ENCODE measurements around the gene ZNF496.
"Not testable (repeated sequence)": the region's sequence is repeated elsewhere in the genome, so short reads cannot be mapped to it uniquely, and the experiment has no call there.

Gene ZNF496

GRCh38 chr1:247297263-247298123, 34.2 kb downstream of the ZNF496 start:
- no peak overlapping the region for H3K4me2 ChIP-seq (ENCODE audit: low read length)
- H3K4me1 ChIP-seq (ENCODE audit: control insufficient read depth, insufficient read depth, low read length): peaks cover 9% of the 10 kb centered on the region
- peaks cover 22% of the 10 kb centered on the region for H3K36me3 ChIP-seq (ENCODE audit: insufficient read depth, low read length)
- no peaks in the 10 kb centered on the region for H3K27me3 ChIP-seq (ENCODE audit: control insufficient read depth, insufficient read depth, low read length)
- H3K9ac ChIP-seq (ENCODE audit: low read depth, low read length): no peak overlapping the region
- no peaks in the 10 kb centered on the region for H3K9me3 ChIP-seq (replicated peaks; ENCODE audit: low read length)
- no peak overlapping the region for H3K4me3 ChIP-seq (ENCODE audit: low read length)

- Histone ChIP-seq H3K9ac (ENCODE audit: low read depth, low read length) (no peak overlapping the region), H3K9me3 (replicated peaks; ENCODE audit: low read length) (no peaks in the 10 kb centered on the region), H3K27me3 (ENCODE audit: control insufficient read depth, insufficient read depth, low read length) (no peaks in the 10 kb centered on the region), H3K4me3 (ENCODE audit: low read length) (no peak overlapping the region), H3K4me2 (ENCODE audit: low read length) (no peak overlapping the region), H3K4me1 (ENCODE audit: control insufficient read depth, insufficient read depth, low read length) (peaks cover 9% of the 10 kb centered on the region), H3K36me3 (ENCODE audit: insufficient read depth, low read length) (peaks cover 14% of the 10 kb centered on the region)
Measured at GRCh38 chr1:247296599-247297180, 35.0 kb downstream of the ZNF496 start.

- peaks cover 10% of the 10 kb centered on the region for H3K36me3 ChIP-seq (ENCODE audit: insufficient read depth, low read length)
Measured at GRCh38 chr1:247295746-247296145, 35.9 kb downstream of the ZNF496 start.

GRCh38 chr1:247295274-247295684, 36.4 kb downstream of the ZNF496 start:
- Histone ChIP-seq H3K27me3 (ENCODE audit: control insufficient read depth, insufficient read depth, low read length) (no peaks in the 10 kb centered on the region), H3K4me1 (ENCODE audit: control insufficient read depth, insufficient read depth, low read length) (peaks cover 9% of the 10 kb centered on the region), H3K4me2 (ENCODE audit: low read length) (no peak overlapping the region), H3K9ac (ENCODE audit: low read depth, low read length) (no peak overlapping the region), H3K36me3 (ENCODE audit: insufficient read depth, low read length) (peaks cover 5% of the 10 kb centered on the region), H3K4me3 (ENCODE audit: low read length) (no peak overlapping the region), H3K9me3 (replicated peaks; ENCODE audit: low read length) (no peaks in the 10 kb centered on the region)

More at GRCh38 chr1:247295746-247296145, 35.9 kb downstream of the ZNF496 start:
- Histone ChIP-seq H3K9me3 (replicated peaks; ENCODE audit: low read length) (no peaks in the 10 kb centered on the region), H3K27me3 (ENCODE audit: control insufficient read depth, insufficient read depth, low read length) (no peaks in the 10 kb centered on the region), H3K4me3 (ENCODE audit: low read length) (no peak overlapping the region), H3K4me1 (ENCODE audit: control insufficient read depth, insufficient read depth, low read length) (peaks cover 9% of the 10 kb centered on the region), H3K9ac (ENCODE audit: low read depth, low read length) (no peak overlapping the region), H3K4me2 (ENCODE audit: low read length) (no peak overlapping the region)

GRCh38 chr1:247294282-247294681, 37.4 kb downstream of the ZNF496 start:
- H3K36me3 ChIP-seq (ENCODE audit: insufficient read depth, low read length): no peaks in the 10 kb centered on the region
- no peak overlapping the region for H3K4me3 ChIP-seq (ENCODE audit: low read length)
- H3K4me1 ChIP-seq (ENCODE audit: control insufficient read depth, insufficient read depth, low read length): peaks cover 9% of the 10 kb centered on the region
- no peak overlapping the region for H3K4me2 ChIP-seq (ENCODE audit: low read length)
- no peaks in the 10 kb centered on the region for H3K9me3 ChIP-seq (replicated peaks; ENCODE audit: low read length)
- H3K27me3 ChIP-seq (ENCODE audit: control insufficient read depth, insufficient read depth, low read length): no peaks in the 10 kb centered on the region
- H3K9ac ChIP-seq (ENCODE audit: low read depth, low read length): no peak overlapping the region

GRCh38 chr1:247293047-247293446, 38.6 kb downstream of the ZNF496 start:
- no peaks in the 10 kb centered on the region for H3K9me3 ChIP-seq (replicated peaks; ENCODE audit: low read length)
- H3K27me3 ChIP-seq (ENCODE audit: control insufficient read depth, insufficient read depth, low read length): no peaks in the 10 kb centered on the region
- no peak overlapping the region for H3K9ac ChIP-seq (ENCODE audit: low read depth, low read length)
- H3K36me3 ChIP-seq (ENCODE audit: insufficient read depth, low read length): no peaks in the 10 kb centered on the region
- H3K4me2 ChIP-seq (ENCODE audit: low read length): no peak overlapping the region
- no peak overlapping the region for H3K4me3 ChIP-seq (ENCODE audit: low read length)
- H3K4me1 ChIP-seq (ENCODE audit: control insufficient read depth, insufficient read depth, low read length): peaks cover 9% of the 10 kb centered on the region

GRCh38 chr1:247291833-247292561, 39.7 kb downstream of the ZNF496 start:
- Histone ChIP-seq H3K4me1 (ENCODE audit: control insufficient read depth, insufficient read depth, low read length) (peaks cover 9% of the 10 kb centered on the region), H3K9ac (ENCODE audit: low read depth, low read length) (no peak overlapping the region), H3K36me3 (ENCODE audit: insufficient read depth, low read length) (no peaks in the 10 kb centered on the region), H3K4me3 (ENCODE audit: low read length) (no peak overlapping the region), H3K4me2 (ENCODE audit: low read length) (no peak overlapping the region), H3K27me3 (ENCODE audit: control insufficient read depth, insufficient read depth, low read length) (no peaks in the 10 kb centered on the region), H3K9me3 (replicated peaks; ENCODE audit: low read length) (peaks cover under 1% of the 10 kb centered on the region)

GRCh38 chr1:247291161-247291560, 40.5 kb downstream of the ZNF496 start:
- Histone ChIP-seq H3K9me3 (replicated peaks; ENCODE audit: low read length) (peaks cover 2% of the 10 kb centered on the region), H3K9ac (ENCODE audit: low read depth, low read length) (no peak overlapping the region)

GRCh38 chr1:247290576-247290975, 41.1 kb downstream of the ZNF496 start:
- H3K9me3 ChIP-seq (replicated peaks; ENCODE audit: low read length): peaks cover 2% of the 10 kb centered on the region
- no peak overlapping the region for H3K4me3 ChIP-seq (ENCODE audit: low read length)
- H3K36me3 ChIP-seq (ENCODE audit: insufficient read depth, low read length): no peaks in the 10 kb centered on the region
- H3K27me3 ChIP-seq (ENCODE audit: control insufficient read depth, insufficient read depth, low read length): no peaks in the 10 kb centered on the region
- peaks cover 9% of the 10 kb centered on the region for H3K4me1 ChIP-seq (ENCODE audit: control insufficient read depth, insufficient read depth, low read length)
- H3K9ac ChIP-seq (ENCODE audit: low read depth, low read length): no peak overlapping the region
- no peak overlapping the region for H3K4me2 ChIP-seq (ENCODE audit: low read length)

More at GRCh38 chr1:247291161-247291560, 40.5 kb downstream of the ZNF496 start:
- Histone ChIP-seq H3K36me3 (ENCODE audit: insufficient read depth, low read length) (no peaks in the 10 kb centered on the region), H3K4me2 (ENCODE audit: low read length) (no peak overlapping the region), H3K4me1 (ENCODE audit: control insufficient read depth, insufficient read depth, low read length) (peaks cover 9% of the 10 kb centered on the region), H3K4me3 (ENCODE audit: low read length) (no peak overlapping the region), H3K27me3 (ENCODE audit: control insufficient read depth, insufficient read depth, low read length) (no peaks in the 10 kb centered on the region)

GRCh38 chr1:247289274-247289892, 42.3 kb downstream of the ZNF496 start:
- not testable (repeated sequence) for H3K9me3 ChIP-seq (replicated peaks; ENCODE audit: low read length); H3K27me3 ChIP-seq (ENCODE audit: control insufficient read depth, insufficient read depth, low read length); H3K9ac ChIP-seq (ENCODE audit: low read depth, low read length); H3K4me3 ChIP-seq (ENCODE audit: low read length); H3K36me3 ChIP-seq (ENCODE audit: insufficient read depth, low read length); H3K4me1 ChIP-seq (ENCODE audit: control insufficient read depth, insufficient read depth, low read length); H3K4me2 ChIP-seq (ENCODE audit: low read length)

GRCh38 chr1:247288341-247288740, 43.3 kb downstream of the ZNF496 start:
- H3K36me3 ChIP-seq (ENCODE audit: insufficient read depth, low read length): no peaks in the 10 kb centered on the region
- no peaks in the 10 kb centered on the region for H3K27me3 ChIP-seq (ENCODE audit: control insufficient read depth, insufficient read depth, low read length)
- no peaks in the 10 kb centered on the region for H3K4me1 ChIP-seq (ENCODE audit: control insufficient read depth, insufficient read depth, low read length)
- no peak overlapping the region for H3K4me3 ChIP-seq (ENCODE audit: low read length)
- no peak overlapping the region for H3K9ac ChIP-seq (ENCODE audit: low read depth, low read length)
- H3K4me2 ChIP-seq (ENCODE audit: low read length): no peak overlapping the region
- H3K9me3 ChIP-seq (replicated peaks; ENCODE audit: low read length): peaks cover 2% of the 10 kb centered on the region
